ENCODE measurements around the gene MBD3. TPM values are rescaled to one million over a fixed set of nuclear protein-coding genes. Genes with fewer than 3 reads are reported as not detected.
A peak's percentile ranks its signal among the peaks of the same experiment; 100 is the strongest.
"Not testable (repeated sequence)": the region's sequence is repeated elsewhere in the genome, so short reads cannot be mapped to it uniquely, and the experiment has no call there.

The MBD3 gene
- total RNA-seq, 1 donor = 78.5 TPM

GRCh38 chr19:1553415-1553814 lies 39.2 kb downstream of the MBD3 start:
- Histone ChIP-seq H2AFZ (ENCODE audit: low read length) (no peak overlapping the region), H3K27ac (ENCODE audit: low read depth, low read length) (no peak overlapping the region), H3K36me3 (ENCODE audit: insufficient read depth, low read length) (no peaks in the 10 kb centered on the region), H3K4me2 (ENCODE audit: insufficient read depth, low read length) (no peak overlapping the region), H4K20me1 (ENCODE audit: insufficient read depth, low read length) (peaks cover 7% of the 10 kb centered on the region), H3K27me3 (ENCODE audit: insufficient read depth, low read length) (no peaks in the 10 kb centered on the region), H3K4me3 (ENCODE audit: insufficient read depth, low read length) (no peak overlapping the region), H3K9me3 (ENCODE audit: low read depth, low read length) (no peaks in the 10 kb centered on the region), H3K4me1 (ENCODE audit: insufficient read depth, low read length) (no peaks in the 10 kb centered on the region), H3K79me2 (ENCODE audit: insufficient read depth, low read length) (no peaks in the 10 kb centered on the region)
- DNase-seq (ENCODE audit: insufficient read length, low spot score, missing footprints) = peak; percentile 49
- no peak for TF ChIP-seq CTCF (IDR thresholded peaks at IDR 0.05; ENCODE audit: extremely low read depth, low read depth, low read length)

- Histone ChIP-seq H3K27ac (ENCODE audit: low read depth, low read length) (no peak overlapping the region), H2AFZ (ENCODE audit: low read length) (no peak overlapping the region), H3K27me3 (ENCODE audit: insufficient read depth, low read length) (no peaks in the 10 kb centered on the region), H3K4me2 (ENCODE audit: insufficient read depth, low read length) (no peak overlapping the region), H3K36me3 (ENCODE audit: insufficient read depth, low read length) (no peaks in the 10 kb centered on the region), H3K4me1 (ENCODE audit: insufficient read depth, low read length) (no peaks in the 10 kb centered on the region), H4K20me1 (ENCODE audit: insufficient read depth, low read length) (peaks cover 5% of the 10 kb centered on the region), H3K9me3 (ENCODE audit: low read depth, low read length) (no peaks in the 10 kb centered on the region), H3K79me2 (ENCODE audit: insufficient read depth, low read length) (no peaks in the 10 kb centered on the region), H3K4me3 (ENCODE audit: insufficient read depth, low read length) (no peak overlapping the region)
- peak; percentile 29 for DNase-seq (ENCODE audit: insufficient read length, low spot score, missing footprints)
- no peak for TF ChIP-seq CTCF (IDR thresholded peaks at IDR 0.05; ENCODE audit: extremely low read depth, low read depth, low read length)
Measured at GRCh38 chr19:1551068-1552040, 41.3 kb downstream of the MBD3 start.

GRCh38 chr19:1549332-1549945 lies 43.2 kb downstream of the MBD3 start:
- Histone ChIP-seq H3K4me2 (ENCODE audit: insufficient read depth, low read length) (no peak overlapping the region), H3K79me2 (ENCODE audit: insufficient read depth, low read length) (no peaks in the 10 kb centered on the region)
- no peak for TF ChIP-seq CTCF (IDR thresholded peaks at IDR 0.05; ENCODE audit: extremely low read depth, low read depth, low read length)

GRCh38 chr19:1540365-1540925 lies 52.2 kb downstream of the MBD3 start:
- peak; percentile 80 for DNase-seq (ENCODE audit: insufficient read length, low spot score, missing footprints)
- TF ChIP-seq CTCF (IDR thresholded peaks at IDR 0.05; ENCODE audit: extremely low read depth, low read depth, low read length) = no peak
- Histone ChIP-seq H2AFZ (ENCODE audit: low read length) (no peak overlapping the region), H3K27ac (ENCODE audit: low read depth, low read length) (no peak overlapping the region), H3K27me3 (ENCODE audit: insufficient read depth, low read length) (peaks cover 8% of the 10 kb centered on the region), H4K20me1 (ENCODE audit: insufficient read depth, low read length) (no peaks in the 10 kb centered on the region), H3K79me2 (ENCODE audit: insufficient read depth, low read length) (no peaks in the 10 kb centered on the region), H3K36me3 (ENCODE audit: insufficient read depth, low read length) (no peaks in the 10 kb centered on the region), H3K4me2 (ENCODE audit: insufficient read depth, low read length) (no peak overlapping the region), H3K4me1 (ENCODE audit: insufficient read depth, low read length) (no peaks in the 10 kb centered on the region), H3K4me3 (ENCODE audit: insufficient read depth, low read length) (no peak overlapping the region), H3K9me3 (ENCODE audit: low read depth, low read length) (no peaks in the 10 kb centered on the region)

More at GRCh38 chr19:1549332-1549945, 43.2 kb downstream of the MBD3 start:
- no peak overlapping the region for H3K4me3 ChIP-seq (ENCODE audit: insufficient read depth, low read length)
- H3K27me3 ChIP-seq (ENCODE audit: insufficient read depth, low read length) = no peaks in the 10 kb centered on the region
- H3K27ac ChIP-seq (ENCODE audit: low read depth, low read length) = no peak overlapping the region
- no peaks in the 10 kb centered on the region for H3K9me3 ChIP-seq (ENCODE audit: low read depth, low read length)
- no peak overlapping the region for H2AFZ ChIP-seq (ENCODE audit: low read length)
- DNase-seq (ENCODE audit: insufficient read length, low spot score, missing footprints) = no peak
- H4K20me1 ChIP-seq (ENCODE audit: insufficient read depth, low read length) = peaks cover 5% of the 10 kb centered on the region
- no peaks in the 10 kb centered on the region for H3K4me1 ChIP-seq (ENCODE audit: insufficient read depth, low read length)
- no peaks in the 10 kb centered on the region for H3K36me3 ChIP-seq (ENCODE audit: insufficient read depth, low read length)

GRCh38 chr19:1539749-1540148 lies 52.9 kb downstream of the MBD3 start:
- H3K36me3 ChIP-seq (ENCODE audit: insufficient read depth, low read length); H3K79me2 ChIP-seq (ENCODE audit: insufficient read depth, low read length); H2AFZ ChIP-seq (ENCODE audit: low read length); H3K4me3 ChIP-seq (ENCODE audit: insufficient read depth, low read length); DNase-seq (ENCODE audit: insufficient read length, low spot score, missing footprints); H3K27me3 ChIP-seq (ENCODE audit: insufficient read depth, low read length); H3K4me1 ChIP-seq (ENCODE audit: insufficient read depth, low read length); H3K9me3 ChIP-seq (ENCODE audit: low read depth, low read length); H3K4me2 ChIP-seq (ENCODE audit: insufficient read depth, low read length); H3K27ac ChIP-seq (ENCODE audit: low read depth, low read length); H4K20me1 ChIP-seq (ENCODE audit: insufficient read depth, low read length): not testable (repeated sequence)
